ENCODE data around the gene BCAS3.

- TF ChIP-seq EP300 (IDR thresholded peaks at IDR 0.05; ENCODE audit: borderline replicate concordance) (no peak), USF1 (IDR thresholded peaks at IDR 0.05) (no peak), EGR1 (IDR thresholded peaks at IDR 0.05) (no peak)
Observed at GRCh38 chr17:60745544-60745943, 67.9 kb downstream of the BCAS3 start.

All from Ishikawa (cell line).